Thymus (tissue), 11 donors: ENCODE data around the gene BTBD17. TPM values are rescaled to one million over a fixed set of nuclear protein-coding genes. Genes with fewer than 3 reads are reported as not detected.
A peak's percentile ranks its signal among the peaks of the same experiment; 100 is the strongest.

Experiments used
- DNase-seq, 9 donors: peaks; one replicate each; pipeline ENCODE4 v3.0.0-alpha.2; 2013; ENCODE audit warnings: low spot score in 9 of 9, low read depth in 6 of 9, missing footprints in 1 of 9
- H3K27ac ChIP-seq, 2 donors: one replicate each; pipeline ENCODE4 v1.5.1; 2013; ENCODE audit warnings: control low read depth in 1 of 2, low read depth in 1 of 2, low read length in 1 of 2, mild to moderate bottlenecking in 1 of 2, moderate library complexity in 1 of 2
- H3K27me3 ChIP-seq, 2 donors: one replicate each; pipeline ENCODE4 v1.5.1; 2013; ENCODE audit warnings: low read length in 1 of 2; ENCODE audit not compliant: control insufficient read depth in 2 of 2, insufficient read depth in 1 of 2
- H3K36me3 ChIP-seq, 2 donors: one replicate each; pipeline ENCODE4 v1.5.1; 2013; ENCODE audit warnings: low read length in 1 of 2, mild to moderate bottlenecking in 1 of 2, moderate library complexity in 1 of 2; ENCODE audit not compliant: control insufficient read depth in 2 of 2, insufficient read depth in 2 of 2
- H3K4me1 ChIP-seq, 2 donors: one replicate each; pipeline ENCODE4 v1.5.1; 2013; ENCODE audit warnings: low read length in 2 of 2; ENCODE audit not compliant: control insufficient read depth in 2 of 2, insufficient read depth in 2 of 2
- H3K4me3 ChIP-seq, 2 donors: one replicate each; pipeline ENCODE4 v1.5.1; 2013; ENCODE audit warnings: low read length in 2 of 2, control low read depth in 1 of 2, mild to moderate bottlenecking in 1 of 2
- H3K9me3 ChIP-seq, 2 donors: one replicate each; pipeline ENCODE4 v1.5.1; 2013; ENCODE audit warnings: low read length in 1 of 2, mild to moderate bottlenecking in 1 of 2; ENCODE audit not compliant: control insufficient read depth in 2 of 2, insufficient read depth in 1 of 2
- WGBS: extraction: QIAGEN DNeasy Blood & Tissue Kit; methylation state at CpG from one replicate; pipeline ENCODE4 v1.1.7; 2013; 5-methylcytosine and 5-hydroxymethylcytosine counted together
- polyA plus RNA-seq: library from polyadenylated mRNA; stranded (reverse); fragments of 200-250 nt; gene quantifications from one replicate; pipeline ENCODE4 v1.2.3, GENCODE V29; 2013
- total RNA-seq: library from RNA; stranded (reverse); fragments of 120-200 nt; gene quantifications from one replicate; pipeline ENCODE4 v1.2.4, GENCODE V29; 2013
- donor health status: healthy.

BTBD17 gene
- total and polyA plus RNA-seq, 2 donors: 0.05 to 0.16 TPM

DNA sequence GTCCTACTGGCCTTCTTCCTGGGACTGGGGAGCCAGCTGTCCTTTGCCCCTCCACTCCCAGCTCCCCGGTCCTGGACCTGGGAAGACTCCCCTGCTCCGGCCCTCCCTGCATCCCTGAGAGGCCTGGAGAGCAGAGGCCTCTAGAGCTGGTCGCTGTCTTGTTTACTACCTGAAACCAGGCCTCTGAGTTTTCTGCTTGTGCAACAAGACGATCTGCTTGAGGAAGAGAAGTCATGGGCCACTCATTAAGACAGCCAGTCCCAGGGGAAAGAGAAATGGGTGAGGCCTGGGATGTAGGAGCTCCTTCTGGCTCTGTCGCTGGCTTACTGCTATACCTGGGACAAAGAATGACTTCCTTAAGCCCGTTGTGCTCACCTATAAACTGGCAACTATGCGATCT lies 40.4 kb upstream of the BTBD17 start:
- H3K27ac ChIP-seq: no peak overlapping the region
- no peaks in the 10 kb centered on the region for H3K9me3 ChIP-seq
- no peak for DNase-seq
- no peaks in the 10 kb centered on the region for H3K27me3 ChIP-seq
- WGBS: 97% methylated on average over 7 of the region's 7 CpGs
- peaks cover 0 to 3% of the 10 kb centered on the region in 2 donors for H3K4me1 ChIP-seq
- no peak overlapping the region for H3K4me3 ChIP-seq
- no peaks in the 10 kb centered on the region for H3K36me3 ChIP-seq

DNA sequence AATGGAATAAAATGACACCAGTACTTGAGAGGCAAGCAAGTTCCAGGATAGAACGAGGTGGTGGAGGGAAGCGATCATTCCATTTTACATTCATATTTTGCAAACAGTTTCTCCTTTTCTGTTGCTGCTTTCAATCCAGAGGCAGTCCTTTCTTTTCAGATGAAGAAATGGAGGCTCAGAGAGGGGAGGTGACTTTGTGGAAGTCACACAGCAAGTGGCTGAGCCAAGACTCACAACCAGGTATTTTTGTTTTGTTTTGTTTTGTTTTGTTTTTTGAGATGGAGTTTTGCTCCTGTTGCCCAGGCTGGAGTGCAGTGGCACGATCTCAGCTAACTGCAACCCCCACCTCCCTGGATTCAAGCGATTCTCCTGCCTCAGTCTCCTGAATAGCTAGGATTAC lies 34.9 kb upstream of the BTBD17 start:
- 94% methylated on average over 4 of the region's 4 CpGs for WGBS

DNA sequence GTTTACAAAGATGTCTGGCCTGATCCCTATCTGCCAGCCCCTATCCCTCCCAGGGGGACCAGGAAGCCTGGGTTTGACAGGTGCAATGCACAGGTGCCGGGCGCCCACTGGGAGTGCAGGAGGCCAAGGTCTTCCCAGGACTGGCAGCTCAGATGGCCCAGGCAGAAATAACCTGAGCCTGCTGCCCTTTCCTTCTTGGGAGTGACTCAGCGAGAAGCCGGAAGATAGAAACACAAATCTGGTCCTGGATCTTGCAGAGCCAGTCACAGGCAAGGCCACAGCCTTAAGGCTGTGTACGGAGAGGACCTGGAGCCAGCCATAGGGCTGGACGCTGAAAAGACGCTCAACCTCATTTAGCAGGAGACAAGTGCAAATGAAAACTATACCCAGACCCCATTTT lies 33.3 kb upstream of the BTBD17 start:
- no peak for DNase-seq
- H3K36me3 ChIP-seq: no peaks in the 10 kb centered on the region
- no peaks in the 10 kb centered on the region for H3K9me3 ChIP-seq
- H3K27ac ChIP-seq: no peak overlapping the region
- H3K27me3 ChIP-seq: no peaks in the 10 kb centered on the region
- H3K4me3 ChIP-seq: no peak overlapping the region
- WGBS: 96% methylated on average over 7 of the region's 7 CpGs
- peaks cover 0 to 39% of the 10 kb centered on the region in 2 donors for H3K4me1 ChIP-seq

More for the DNA sequence above, 34.9 kb upstream of the BTBD17 start:
- Histone ChIP-seq H3K9me3 (no peaks in the 10 kb centered on the region), H3K27ac (no peak overlapping the region), H3K36me3 (no peaks in the 10 kb centered on the region), H3K4me3 (no peak overlapping the region), H3K27me3 (no peaks in the 10 kb centered on the region), H3K4me1 (peaks cover 0 to 27% of the 10 kb centered on the region in 2 donors)
- DNase-seq: no peak

DNA sequence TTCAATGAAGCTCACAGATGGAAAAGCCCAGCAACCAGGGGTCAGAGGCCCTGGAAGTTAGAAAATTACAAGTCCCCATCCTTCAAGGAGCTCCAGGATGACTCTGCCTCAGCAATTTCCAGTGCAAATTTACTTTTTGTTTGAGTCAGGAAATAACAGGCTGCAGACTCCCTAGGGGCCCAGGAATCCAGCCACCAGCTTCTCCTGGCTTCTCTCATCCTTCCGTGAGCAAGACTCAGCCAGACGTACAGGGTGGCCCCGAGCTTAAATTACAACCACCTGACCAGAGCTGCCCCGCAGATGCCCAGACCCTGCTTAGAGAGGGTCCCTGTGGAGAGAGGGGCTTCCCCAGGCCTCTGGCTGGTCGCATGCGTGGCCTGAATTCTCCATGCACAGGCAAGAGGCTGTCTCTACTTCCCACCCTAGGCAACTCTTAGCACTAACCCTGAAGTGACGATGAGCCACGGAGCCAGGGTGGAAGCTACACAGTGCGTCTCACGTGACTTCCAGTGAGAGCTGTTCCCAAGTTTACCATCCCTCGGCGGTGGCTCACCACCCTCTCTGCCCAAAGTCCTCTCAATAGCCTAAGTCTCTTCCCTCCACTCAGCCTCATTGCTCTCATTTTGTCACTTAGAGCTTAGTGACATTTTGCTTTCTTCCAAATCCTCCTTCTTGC lies 32.7 kb upstream of the BTBD17 start:
- peaks cover 0 to 43% of the 10 kb centered on the region in 2 donors for H3K4me1 ChIP-seq
- no peaks in the 10 kb centered on the region for H3K9me3 ChIP-seq
- H3K27ac ChIP-seq: peak overlapping the region in 1 of 2 donors; percentile 8
- no peaks in the 10 kb centered on the region for H3K36me3 ChIP-seq
- no peak for DNase-seq
- no peak overlapping the region for H3K4me3 ChIP-seq
- 94% methylated on average over 12 of the region's 12 CpGs for WGBS
- H3K27me3 ChIP-seq: no peaks in the 10 kb centered on the region

DNA sequence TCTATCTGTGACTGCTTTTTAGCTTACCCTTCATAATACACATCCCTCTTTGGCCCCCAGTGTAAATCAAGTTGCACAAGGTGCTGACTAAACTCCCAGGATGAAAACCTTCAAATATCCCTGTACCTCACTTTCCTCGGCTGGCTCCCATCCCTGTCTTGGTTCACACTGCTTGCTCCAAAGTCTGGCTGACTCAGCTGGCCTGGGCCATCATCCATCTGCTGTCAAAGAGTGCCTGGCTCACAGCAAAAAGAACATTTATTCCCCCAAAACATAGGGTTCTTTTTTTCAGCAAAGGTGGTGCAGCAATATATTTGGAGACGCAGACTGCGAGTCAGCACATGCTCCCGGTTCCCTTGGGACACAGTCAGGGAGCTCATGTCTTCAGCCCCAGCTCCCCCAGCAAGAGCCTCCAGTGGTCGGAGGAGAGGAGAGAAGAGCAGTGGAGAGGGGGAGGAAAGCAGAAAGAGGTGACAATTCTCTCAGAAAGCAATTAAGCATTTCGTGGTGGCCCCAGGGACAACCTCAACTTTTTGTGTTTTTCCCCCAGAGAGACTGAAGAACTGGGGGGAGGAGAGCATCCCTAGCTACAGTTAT lies 31.8 kb upstream of the BTBD17 start:
- H3K27me3 ChIP-seq: no peaks in the 10 kb centered on the region
- peaks cover 0 to 53% of the 10 kb centered on the region in 2 donors for H3K4me1 ChIP-seq
- H3K4me3 ChIP-seq: no peak overlapping the region
- no peak overlapping the region for H3K27ac ChIP-seq
- no peaks in the 10 kb centered on the region for H3K36me3 ChIP-seq
- no peaks in the 10 kb centered on the region for H3K9me3 ChIP-seq
- no peak for DNase-seq
- WGBS: 91% methylated on average over 6 of the region's 6 CpGs

DNA sequence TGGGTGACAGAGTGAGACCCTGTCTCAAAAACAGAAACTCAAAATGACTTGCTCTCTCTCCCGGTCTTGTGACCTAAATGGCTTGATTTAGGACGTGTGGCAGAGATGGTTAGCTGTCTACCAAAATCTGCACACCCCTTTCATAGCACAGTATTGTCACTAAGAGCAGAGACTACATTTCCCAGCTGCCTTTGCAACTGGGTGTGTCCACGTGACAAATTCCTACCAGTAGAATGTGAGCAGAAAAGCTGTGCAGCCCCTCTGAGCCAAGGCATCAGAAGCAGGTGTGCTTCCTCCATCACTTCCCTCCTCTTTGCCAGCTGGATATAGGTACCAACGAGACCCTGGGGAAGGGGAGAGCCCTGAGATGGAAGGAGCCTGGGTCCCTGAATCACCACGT lies 31.2 kb upstream of the BTBD17 start:
- no peaks in the 10 kb centered on the region for H3K9me3 ChIP-seq
- peak in 3 of 9 donors; percentile 40 to 62 (median 44) for DNase-seq
- H3K27ac ChIP-seq: no peak overlapping the region
- H3K4me1 ChIP-seq: peaks cover 0 to 59% of the 10 kb centered on the region in 2 donors
- H3K36me3 ChIP-seq: no peaks in the 10 kb centered on the region
- WGBS: 87% methylated on average over 5 of the region's 5 CpGs
- H3K4me3 ChIP-seq: no peak overlapping the region
- H3K27me3 ChIP-seq: no peaks in the 10 kb centered on the region

DNA sequence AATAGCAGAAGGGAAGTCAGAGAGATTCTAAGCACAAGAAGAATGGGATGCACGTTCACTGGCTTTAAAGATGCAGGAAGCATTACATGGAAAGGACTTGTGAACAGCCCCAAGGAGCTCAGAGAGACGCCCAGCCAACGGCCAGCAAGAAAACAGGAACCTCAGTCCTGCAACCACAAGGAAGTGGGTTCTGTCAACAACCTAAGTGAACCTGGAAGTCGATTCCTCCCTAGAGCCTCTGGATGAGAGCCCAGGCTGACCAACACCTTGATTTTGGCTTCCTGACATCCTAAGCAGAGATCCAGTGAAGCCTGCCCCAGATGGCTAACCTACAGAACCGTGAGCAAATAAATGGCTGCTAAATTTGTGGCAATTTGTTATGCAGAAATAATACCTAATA lies 30.1 kb upstream of the BTBD17 start:
- Histone ChIP-seq H3K4me1 (peaks cover 0 to 66% of the 10 kb centered on the region in 2 donors), H3K4me3 (no peak overlapping the region), H3K27me3 (no peaks in the 10 kb centered on the region), H3K9me3 (no peaks in the 10 kb centered on the region), H3K27ac (no peak overlapping the region), H3K36me3 (no peaks in the 10 kb centered on the region)
- 45% methylated on average over 5 of the region's 5 CpGs for WGBS
- no peak for DNase-seq

DNA sequence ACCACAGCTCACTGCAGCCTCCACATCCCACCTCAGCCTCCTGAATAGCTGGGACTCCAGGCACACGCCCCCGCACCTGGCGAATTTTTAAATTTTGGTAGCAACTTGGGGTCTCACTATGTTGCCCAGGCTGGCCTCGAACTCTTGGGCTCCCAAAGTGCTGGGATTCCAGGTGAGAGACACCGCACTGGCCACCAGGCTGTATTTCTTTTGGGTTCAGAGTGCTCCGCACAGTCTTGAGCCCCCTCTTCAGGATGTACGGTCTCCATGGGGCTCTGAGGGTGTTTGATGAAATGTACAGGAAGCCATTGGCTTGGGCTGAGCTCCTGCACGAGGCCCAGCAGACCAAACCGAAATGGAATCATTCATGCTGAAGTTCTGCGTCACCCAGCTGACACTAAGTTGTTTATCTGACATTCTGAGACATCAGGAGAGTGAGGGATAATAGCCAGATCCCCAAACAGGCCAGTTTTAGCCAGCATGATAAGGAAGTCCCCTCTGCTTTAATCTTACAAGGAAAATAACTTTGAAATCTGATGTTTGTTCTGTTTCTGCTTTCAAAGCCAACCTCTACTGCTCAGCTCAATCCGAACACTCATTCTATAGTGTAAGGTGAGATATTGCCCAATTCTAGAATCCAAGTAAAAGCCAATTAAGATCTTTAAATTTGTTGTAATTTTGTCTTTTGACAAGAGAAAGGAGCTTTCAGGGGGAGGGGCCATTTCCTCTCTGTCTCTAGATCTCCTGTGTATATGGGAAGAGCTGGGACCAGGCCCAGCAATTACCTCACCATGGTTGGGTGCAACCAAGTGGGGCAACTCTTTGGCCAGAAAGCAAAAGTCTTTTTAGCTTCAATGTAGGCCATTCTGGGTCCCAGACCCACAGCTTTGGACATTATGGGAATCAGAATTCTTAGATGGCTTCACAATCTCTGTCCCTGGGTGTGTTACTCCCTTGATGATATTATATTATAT lies 29.3 kb upstream of the BTBD17 start:
- no peaks in the 10 kb centered on the region for H3K36me3 ChIP-seq
- no peak for DNase-seq
- 94% methylated on average over 11 of the region's 11 CpGs for WGBS
- no peak overlapping the region for H3K4me3 ChIP-seq
- no peaks in the 10 kb centered on the region for H3K9me3 ChIP-seq
- H3K27me3 ChIP-seq: no peaks in the 10 kb centered on the region
- peaks cover 0 to 66% of the 10 kb centered on the region in 2 donors for H3K4me1 ChIP-seq
- H3K27ac ChIP-seq: no peak overlapping the region
